Measurements from ENCODE around the gene PNKP.

DNA sequence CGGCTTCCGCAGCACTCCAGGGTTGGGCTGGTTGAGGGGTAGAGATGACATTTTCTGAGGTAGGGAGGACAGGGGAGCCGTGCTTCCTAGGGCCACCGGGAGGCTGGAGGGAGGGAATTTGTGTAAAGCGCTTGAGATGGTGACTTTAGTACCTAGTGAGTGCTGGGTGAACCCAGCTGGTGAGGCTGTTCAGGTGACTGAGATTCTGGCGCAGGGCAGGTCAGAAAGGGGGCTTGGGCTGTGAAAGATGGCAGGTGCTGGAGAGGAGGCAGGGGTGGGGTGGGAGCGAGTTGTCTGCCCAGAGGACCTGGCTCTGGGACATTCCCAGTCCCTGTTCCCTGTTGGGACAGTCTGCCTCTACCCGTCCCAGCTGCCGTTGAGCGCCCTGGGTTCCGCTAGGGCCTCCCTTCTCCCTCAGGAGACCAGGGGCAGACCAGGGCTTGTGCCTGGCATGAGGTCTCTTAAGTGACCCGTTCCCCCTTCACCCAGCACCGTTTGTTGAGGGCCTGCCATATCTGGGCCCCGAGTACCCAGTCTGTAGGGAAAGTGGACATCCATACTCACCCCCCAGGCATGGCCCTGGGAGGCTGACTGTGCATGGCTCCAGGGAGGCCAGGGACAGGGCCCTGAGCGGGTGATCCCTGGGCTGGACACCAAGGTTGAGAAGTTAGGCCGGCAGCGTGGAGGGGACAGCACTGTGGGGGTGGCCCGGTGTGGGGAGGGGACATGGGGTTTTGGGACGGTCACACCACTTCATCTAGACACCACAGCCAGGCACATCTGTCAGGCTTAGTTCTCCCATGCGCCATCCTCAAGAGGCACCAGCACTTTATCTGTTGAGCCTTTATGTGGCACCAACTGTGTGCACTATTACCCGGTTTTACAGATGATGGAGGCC is 11.5 kb downstream of the PNKP start:
- TF ChIP-seq POLR2A (IDR thresholded peaks at IDR 0.05; ENCODE audit: low read depth, low read length): peak; percentile 20; the same call in 1 of the 2 replicates
- TF ChIP-seq POLR2AphosphoS5 (IDR thresholded peaks at IDR 0.05; ENCODE audit: low read depth, low read length): peak; percentile 46
- TF ChIP-seq TAF1 (IDR thresholded peaks at IDR 0.05; ENCODE audit: low read depth, low read length): no peak
- no peak for TF ChIP-seq SPI1 (IDR thresholded peaks at IDR 0.05; ENCODE audit: low read depth, low read length)
